Measurements from ENCODE around the gene BAAT.
"Not testable (repeated sequence)": the region's sequence is repeated elsewhere in the genome, so short reads cannot be mapped to it uniquely, and the experiment has no call there.

The BAAT gene

DNA sequence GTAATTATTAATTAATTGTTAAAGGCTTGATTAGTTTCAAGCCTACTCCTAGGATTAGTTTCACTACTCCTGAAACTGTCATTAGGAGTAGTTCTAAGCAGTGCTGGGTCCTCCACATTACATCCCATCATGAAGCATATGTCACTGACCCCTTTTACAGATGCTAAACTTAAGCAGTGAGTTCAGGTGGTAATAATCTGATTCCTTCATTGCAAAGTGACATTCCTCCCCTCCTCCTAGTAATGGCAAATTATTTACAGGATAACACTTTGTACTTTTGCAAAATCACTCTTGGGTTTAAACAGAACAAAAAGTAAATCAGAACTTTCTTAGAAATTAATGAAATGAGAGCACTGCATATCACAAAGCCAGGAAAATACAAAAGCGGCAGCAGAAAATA, 52.4 kb downstream of the BAAT start:
- TF ChIP-seq, protein P1, sequence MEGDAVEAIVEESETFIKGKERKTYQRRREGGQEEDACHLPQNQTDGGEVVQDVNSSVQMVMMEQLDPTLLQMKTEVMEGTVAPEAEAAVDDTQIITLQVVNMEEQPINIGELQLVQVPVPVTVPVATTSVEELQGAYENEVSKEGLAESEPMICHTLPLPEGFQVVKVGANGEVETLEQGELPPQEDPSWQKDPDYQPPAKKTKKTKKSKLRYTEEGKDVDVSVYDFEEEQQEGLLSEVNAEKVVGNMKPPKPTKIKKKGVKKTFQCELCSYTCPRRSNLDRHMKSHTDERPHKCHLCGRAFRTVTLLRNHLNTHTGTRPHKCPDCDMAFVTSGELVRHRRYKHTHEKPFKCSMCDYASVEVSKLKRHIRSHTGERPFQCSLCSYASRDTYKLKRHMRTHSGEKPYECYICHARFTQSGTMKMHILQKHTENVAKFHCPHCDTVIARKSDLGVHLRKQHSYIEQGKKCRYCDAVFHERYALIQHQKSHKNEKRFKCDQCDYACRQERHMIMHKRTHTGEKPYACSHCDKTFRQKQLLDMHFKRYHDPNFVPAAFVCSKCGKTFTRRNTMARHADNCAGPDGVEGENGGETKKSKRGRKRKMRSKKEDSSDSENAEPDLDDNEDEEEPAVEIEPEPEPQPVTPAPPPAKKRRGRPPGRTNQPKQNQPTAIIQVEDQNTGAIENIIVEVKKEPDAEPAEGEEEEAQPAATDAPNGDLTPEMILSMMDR (IDR thresholded peaks at IDR 0.05; ENCODE audit: low read depth, low read length), result no peak
- DNase-seq (ENCODE audit: extremely low read depth, low read depth), result no peak

DNA sequence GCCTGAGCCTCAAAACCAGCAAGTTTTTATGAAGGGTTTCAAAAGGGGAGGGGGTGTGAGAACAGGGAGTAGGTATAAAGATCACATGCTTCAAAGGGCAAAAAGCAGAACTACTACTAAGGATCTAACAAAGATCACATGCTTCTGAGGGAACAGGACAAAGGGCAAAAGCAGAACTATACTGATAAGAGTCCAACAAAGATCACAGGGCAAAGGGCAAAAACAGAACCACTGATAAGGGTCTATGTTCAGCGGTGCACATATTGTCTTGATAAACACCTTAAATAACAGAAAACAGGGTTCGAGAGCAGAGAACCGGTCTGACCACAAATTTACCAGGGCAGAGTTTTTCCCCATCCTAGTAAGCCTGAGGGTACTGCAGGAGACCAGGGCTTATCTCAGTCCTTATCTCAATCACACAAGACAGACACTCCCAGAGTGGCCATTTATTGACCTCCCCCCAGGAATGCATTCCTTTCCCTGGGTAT, 57.3 kb downstream of the BAAT start:
- DNase-seq (ENCODE audit: extremely low read depth, low read depth), result not testable (repeated sequence)

DNA sequence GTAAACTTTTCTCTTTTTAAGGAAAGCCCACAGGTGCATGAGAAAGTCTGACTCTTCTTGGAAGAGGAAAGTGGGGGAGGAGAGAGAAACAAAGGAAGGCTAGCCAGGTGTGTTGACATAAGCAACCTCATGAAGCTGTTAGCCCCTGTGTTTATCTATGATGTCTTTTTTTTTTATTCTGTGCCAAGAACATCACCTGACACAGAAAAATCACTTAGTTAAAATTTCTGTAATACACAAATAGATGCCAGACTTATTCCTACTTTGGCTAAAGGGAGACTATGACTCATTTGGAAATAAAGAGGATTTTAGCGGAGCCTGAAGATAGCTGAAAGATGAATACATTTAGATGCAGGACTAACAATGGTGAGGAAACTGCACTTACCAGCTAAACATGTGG, 58.3 kb downstream of the BAAT start:
- DNase-seq (ENCODE audit: extremely low read depth, low read depth), result no peak
- TF ChIP-seq, protein P1 (IDR thresholded peaks at IDR 0.05; ENCODE audit: low read depth, low read length), result no peak

DNA sequence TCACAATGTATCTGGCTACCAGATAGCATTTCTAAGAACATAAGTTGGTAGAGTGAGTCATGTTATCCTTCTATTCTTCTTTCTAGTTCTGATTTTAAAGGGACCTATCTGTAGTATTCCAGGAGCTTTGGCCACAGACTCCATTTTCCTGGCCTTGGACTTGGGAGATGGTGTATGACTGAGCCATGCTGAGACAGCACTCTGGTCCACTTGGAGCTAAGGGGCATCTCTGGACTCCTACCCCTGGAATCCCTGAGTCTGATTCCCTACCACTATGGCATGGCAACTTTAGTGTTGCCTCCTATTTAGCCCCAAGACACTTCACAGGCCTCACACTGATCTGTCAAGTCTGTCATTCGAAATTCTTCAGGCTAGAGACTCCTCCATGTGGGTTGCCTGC, 58.8 kb downstream of the BAAT start:
- DNase-seq (ENCODE audit: extremely low read depth, low read depth), result no peak
- TF ChIP-seq, protein P1 (IDR thresholded peaks at IDR 0.05; ENCODE audit: low read depth, low read length), result no peak

- TF ChIP-seq, protein P1 (IDR thresholded peaks at IDR 0.05; ENCODE audit: low read depth, low read length), result no peak
- DNase-seq (ENCODE audit: extremely low read depth, low read depth), result no peak
Observed at GRCh38 chr9:101325053-101325452, 59.8 kb downstream of the BAAT start.

- DNase-seq (ENCODE audit: extremely low read depth, low read depth), result no peak
- TF ChIP-seq, protein P1 (IDR thresholded peaks at IDR 0.05; ENCODE audit: low read depth, low read length), result no peak
Observed at GRCh38 chr9:101324245-101324804, 60.5 kb downstream of the BAAT start.

DNA sequence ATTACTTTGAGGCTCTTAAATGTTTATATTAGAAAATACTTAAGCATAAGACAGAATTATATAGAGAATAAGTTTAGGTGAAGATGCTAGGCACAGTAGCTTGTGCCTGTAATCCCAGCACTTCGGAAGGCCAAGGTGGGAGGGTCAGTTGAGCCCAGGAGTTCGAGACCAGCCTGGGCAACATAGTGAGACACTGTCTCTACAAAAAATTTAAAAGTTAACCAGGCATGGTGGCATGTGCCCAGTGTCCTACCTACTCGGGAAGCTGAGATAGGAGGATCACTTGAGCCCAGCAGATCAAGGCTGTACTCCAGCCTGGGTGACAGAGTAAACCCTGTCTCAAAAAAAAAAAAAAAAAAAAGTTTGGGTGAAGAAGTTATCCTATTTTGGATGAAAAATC, 61.7 kb downstream of the BAAT start:
- DNase-seq (ENCODE audit: extremely low read depth, low read depth), result no peak
- TF ChIP-seq, protein P1 (IDR thresholded peaks at IDR 0.05; ENCODE audit: low read depth, low read length), result no peak

- TF ChIP-seq, protein P1 (IDR thresholded peaks at IDR 0.05; ENCODE audit: low read depth, low read length), result no peak
Observed at GRCh38 chr9:101317735-101318134, 67.1 kb downstream of the BAAT start.

More at GRCh38 chr9:101317735-101318134, 67.1 kb downstream of the BAAT start:
- no peak for DNase-seq (ENCODE audit: extremely low read depth, low read depth)

Data from AG09319 (cell line).